Coronary artery (tissue), 2 donors: ENCODE results near the gene MED7.
A peak's percentile ranks its signal among the peaks of the same experiment; 100 is the strongest.

Experiments used
- DNase-seq: peaks from one replicate; pipeline ENCODE4 v3.0.0-alpha.2; 2017; ENCODE audit warnings: low spot score
- H3K27ac ChIP-seq, 2 donors: fragments of 200-600 bp; sonication (generic); one replicate each; pipeline ENCODE4 v1.5.1; 2016 to 2019
- H3K4me3 ChIP-seq: fragments of 200-600 bp; sonication (generic); 2 replicates; pipeline ENCODE4 v1.5.1; 2016; ENCODE audit warnings: mild to moderate bottlenecking, moderate library complexity
- CTCF ChIP-seq: fragments of 200-600 bp; sonication (generic); IDR thresholded peaks from one replicate; pipeline ENCODE4 v1.5.1; 2019; ENCODE audit warnings: antibody characterized with exemption

The MED7 gene

GRCh38 chr5:157107508-157107907, 35.2 kb downstream of the MED7 start:
- no peak for TF ChIP-seq CTCF
- Histone ChIP-seq H3K4me3 (no peak overlapping the region), H3K27ac (peak overlapping the region in 1 of 2 donors; percentile 67)

GRCh38 chr5:157106630-157107461, 35.8 kb downstream of the MED7 start:
- peak overlapping the region; percentile 41 for H3K4me3 ChIP-seq
- DNase-seq, result no peak
- TF ChIP-seq CTCF, result no peak
- peak overlapping the region in 1 of 2 donors; percentile 67 for H3K27ac ChIP-seq

More at GRCh38 chr5:157107508-157107907, 35.2 kb downstream of the MED7 start:
- no peak for DNase-seq

GRCh38 chr5:157100140-157100679, 42.5 kb downstream of the MED7 start:
- H3K4me3 ChIP-seq, result no peak overlapping the region
- peak overlapping the region in 1 of 2 donors; percentile 48 for H3K27ac ChIP-seq
- TF ChIP-seq CTCF, result no peak
- DNase-seq, result no peak

GRCh38 chr5:157088342-157088990, 54.2 kb downstream of the MED7 start:
- no peak for TF ChIP-seq CTCF
- no peak for DNase-seq
- no peak overlapping the region for H3K27ac ChIP-seq

More at GRCh38 chr5:157088342-157088990, 54.2 kb downstream of the MED7 start:
- no peak overlapping the region for H3K4me3 ChIP-seq
